Ovary (tissue), 9 donors: Measurements from ENCODE around the gene FGF10. TPM values are rescaled to one million over a fixed set of nuclear protein-coding genes. Genes with fewer than 3 reads are reported as not detected.

Experiments
- DNase-seq, 5 donors: peaks; one replicate each; pipeline ENCODE4 v3.0.0-alpha.2; 2019 to 2020
- H3K27ac ChIP-seq, 2 donors: fragments of 200-600 bp; one replicate each; pipeline versions ENCODE4 v1.5.1 to v1.8.0; 2019 to 2022
- H3K27me3 ChIP-seq: fragments of 200-600 bp; one replicate; pipeline ENCODE4 v1.8.0; 2022
- H3K36me3 ChIP-seq: fragments of 200-600 bp; sonication (generic); one replicate; pipeline ENCODE4 v1.5.1; 2019
- H3K4me1 ChIP-seq: one replicate; pipeline ENCODE4 v1.8.1; 2013; ENCODE audit warnings: mild to moderate bottlenecking, moderate library complexity; ENCODE audit not compliant: insufficient read depth
- H3K4me3 ChIP-seq: fragments of 200-600 bp; sonication (generic); one replicate; pipeline ENCODE4 v1.5.1; 2017
- H3K9me3 ChIP-seq, 2 donors: fragments of 200-600 bp in 1 of 2; sonication (generic) in 1 of 2; one replicate each; pipeline versions ENCODE4 v1.5.1 to v1.8.1; 2013 to 2019; ENCODE audit warnings: mild to moderate bottlenecking in 1 of 2, moderate library complexity in 1 of 2
- EP300 ChIP-seq: sonication (generic); formaldehyde crosslinking; IDR thresholded peaks from one replicate; pipeline ENCODE4 v1.6.1; 2017; ENCODE audit warnings: antibody characterized with exemption
- POLR2A ChIP-seq: fragments of 450-650 bp; IDR thresholded peaks from one replicate; pipeline ENCODE4 v1.6.1; 2017; ENCODE audit warnings: antibody characterized with exemption, mild to moderate bottlenecking, moderate library complexity
- WGBS, 3 donors: extraction: QIAGEN DNeasy Blood & Tissue Kit in 1 of 3; methylation state at CpG; one replicate each; pipeline versions ENCODE4 v1.1.5 to v1.1.7; 2013 to 2017; 5-methylcytosine and 5-hydroxymethylcytosine counted together
- intact Hi-C, 4 donors: fragments of 100-400 bp; cut with DNase I; formaldehyde crosslinking; loops; one replicate each; pipeline versions ENCODE4 v1.11.0 to v1.15.1; 2022 to 2023
- polyA plus RNA-seq, 2 donors: library from polyadenylated mRNA; stranded (reverse); fragments of 200-250 nt in 1 of 2; fragments of 350-450 nt in 1 of 2; fragmentation: Illumina TruSeq in 1 of 2; extraction: RNeasy Lipid Tissue Mini Kit (QIAGEN cat#74804) in 1 of 2; gene quantifications; one replicate each; pipeline ENCODE4 v1.2.3, GENCODE V29; 2013 to 2014
- total RNA-seq, 7 donors: library from RNA; depleted of rRNA in 2 of 7; stranded (reverse); fragments of >200 nt in 2 of 7; fragmentation: NEBNext Ultra II Directional in 3 of 7; extraction: Animal tissue kit (Norgen Biotek cat#: 25700) in 3 of 7; gene quantifications; one replicate each; pipeline versions ENCODE4 v1.1.0 to v1.2.4, GENCODE V29; 2016 to 2023
- TF ChIP-seq, protein P1 (sequence below), 3 donors: fragments of 450-650 bp in 2 of 3; fragments of 200-600 bp in 1 of 3; IDR thresholded peaks; one replicate each; pipeline versions ENCODE4 v1.5.1 to v1.8.0; 2016 to 2022; ENCODE audit warnings: antibody characterized with exemption in 3 of 3, mild to moderate bottlenecking in 1 of 3
- donor health status: DM: no; HTN: no; CAD: no; lungs with moderate emphysema.
- donor health status: DM: no; HTN: no; CAD: no.
- donor health status: Bipolar disorder and iron deficiency.
- donor health status: DM: yes; HTN: yes; CAD: no.
- donor health status: DM: no; HTN: no; CAD: no.
- donor health status: DM: yes; HTN: yes; CAD: no.

Gene FGF10
- total and polyA plus RNA-seq, 9 donors = 7.2 to 24.0 (median 15.8) TPM

DNA sequence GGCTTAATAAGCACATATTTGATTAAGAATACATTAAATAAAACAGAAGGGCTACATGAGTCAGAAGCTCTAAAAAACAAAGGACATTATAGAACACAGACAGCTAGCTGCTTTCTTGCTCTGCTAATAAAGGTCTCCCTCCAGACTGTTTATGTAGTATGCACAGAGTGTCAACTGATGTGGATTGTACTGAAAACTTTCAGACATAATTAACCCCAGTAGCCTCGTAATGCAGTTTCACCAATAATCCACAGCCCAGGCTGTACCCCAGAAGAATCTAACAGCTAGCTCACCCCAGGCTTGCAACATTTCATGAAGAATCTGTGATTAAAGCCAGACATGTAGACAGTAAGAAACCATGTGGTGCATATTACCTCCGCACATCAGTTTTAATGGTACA lies 30.8 kb downstream of the FGF10 start:
- intact Hi-C loops = no loop called here
- Histone ChIP-seq H3K27me3 (no peaks in the 10 kb centered on the region), H3K27ac (no peak overlapping the region), H3K9me3 (no peaks in the 10 kb centered on the region), H3K36me3 (no peaks in the 10 kb centered on the region), H3K4me1 (peaks cover 2% of the 10 kb centered on the region), H3K4me3 (no peak overlapping the region)
- 94 to 99% (median 96%) methylated on average over 2 of the region's 2 CpGs for WGBS, 3 donors
- DNase-seq = no peak
- TF ChIP-seq POLR2A (no peak), EP300 (no peak)
- TF ChIP-seq, protein P1, sequence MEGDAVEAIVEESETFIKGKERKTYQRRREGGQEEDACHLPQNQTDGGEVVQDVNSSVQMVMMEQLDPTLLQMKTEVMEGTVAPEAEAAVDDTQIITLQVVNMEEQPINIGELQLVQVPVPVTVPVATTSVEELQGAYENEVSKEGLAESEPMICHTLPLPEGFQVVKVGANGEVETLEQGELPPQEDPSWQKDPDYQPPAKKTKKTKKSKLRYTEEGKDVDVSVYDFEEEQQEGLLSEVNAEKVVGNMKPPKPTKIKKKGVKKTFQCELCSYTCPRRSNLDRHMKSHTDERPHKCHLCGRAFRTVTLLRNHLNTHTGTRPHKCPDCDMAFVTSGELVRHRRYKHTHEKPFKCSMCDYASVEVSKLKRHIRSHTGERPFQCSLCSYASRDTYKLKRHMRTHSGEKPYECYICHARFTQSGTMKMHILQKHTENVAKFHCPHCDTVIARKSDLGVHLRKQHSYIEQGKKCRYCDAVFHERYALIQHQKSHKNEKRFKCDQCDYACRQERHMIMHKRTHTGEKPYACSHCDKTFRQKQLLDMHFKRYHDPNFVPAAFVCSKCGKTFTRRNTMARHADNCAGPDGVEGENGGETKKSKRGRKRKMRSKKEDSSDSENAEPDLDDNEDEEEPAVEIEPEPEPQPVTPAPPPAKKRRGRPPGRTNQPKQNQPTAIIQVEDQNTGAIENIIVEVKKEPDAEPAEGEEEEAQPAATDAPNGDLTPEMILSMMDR (IDR thresholded peaks at IDR 0.05) = no peak

DNA sequence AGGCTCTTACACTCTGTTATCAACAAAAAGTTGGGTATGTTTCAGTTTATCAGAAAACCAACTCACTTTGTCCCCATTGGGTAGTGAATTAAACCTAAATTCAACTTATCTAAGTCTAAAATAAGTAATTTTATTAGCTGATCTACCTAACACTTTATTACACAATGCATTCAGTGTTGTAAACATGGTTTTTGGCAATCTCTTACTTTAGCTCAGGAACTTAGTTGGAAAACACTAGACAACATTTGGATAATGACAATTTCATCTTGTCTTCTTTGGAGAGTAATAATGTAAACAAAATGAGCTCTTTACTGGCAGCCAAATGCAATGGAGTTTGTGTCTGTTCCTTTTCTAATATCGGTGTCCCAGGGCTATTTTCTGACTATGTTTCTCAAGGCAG lies 33.0 kb downstream of the FGF10 start:
- 16 to 28% (median 16%) methylated on average over 1 of the region's 1 CpG for WGBS, 3 donors
- Histone ChIP-seq H3K9me3 (no peaks in the 10 kb centered on the region), H3K4me1 (peaks cover under 1% of the 10 kb centered on the region), H3K27ac (no peak overlapping the region), H3K4me3 (no peak overlapping the region), H3K27me3 (no peaks in the 10 kb centered on the region), H3K36me3 (no peaks in the 10 kb centered on the region)
- TF ChIP-seq POLR2A = no peak
- TF ChIP-seq, protein P1 (IDR thresholded peaks at IDR 0.05) = no peak
- no peak for TF ChIP-seq EP300
- intact Hi-C loops = no loop called here
- no peak for DNase-seq

DNA sequence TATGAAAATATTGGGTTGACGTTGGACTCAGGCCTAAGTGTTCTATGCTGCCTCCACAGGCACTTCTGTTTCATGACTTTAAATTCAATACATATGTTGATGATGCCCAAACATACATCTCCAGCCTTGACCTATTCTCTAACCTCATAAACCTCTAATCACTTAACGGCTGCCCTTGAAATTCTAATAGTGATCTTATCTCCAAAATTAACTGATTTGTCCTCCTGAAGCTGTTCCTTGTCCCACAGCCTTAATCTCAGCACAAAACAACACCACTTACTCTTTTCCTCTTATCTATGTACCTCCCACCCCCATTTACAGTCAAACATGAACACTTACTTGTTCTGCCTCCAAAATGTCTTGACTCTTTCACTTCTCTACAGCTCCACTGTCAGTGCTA lies 43.3 kb downstream of the FGF10 start:
- H3K27ac ChIP-seq = no peak overlapping the region
- H3K4me3 ChIP-seq = no peak overlapping the region
- intact Hi-C loops = no loop called here
- no peaks in the 10 kb centered on the region for H3K9me3 ChIP-seq
- no peaks in the 10 kb centered on the region for H3K4me1 ChIP-seq
- no peak for DNase-seq
- H3K27me3 ChIP-seq = no peaks in the 10 kb centered on the region
- no peaks in the 10 kb centered on the region for H3K36me3 ChIP-seq
- TF ChIP-seq EP300 = no peak
- TF ChIP-seq, protein P1 (IDR thresholded peaks at IDR 0.05) = no peak
- no peak for TF ChIP-seq POLR2A
- 69 to 87% (median 77%) methylated on average over 2 of the region's 2 CpGs for WGBS, 3 donors

DNA sequence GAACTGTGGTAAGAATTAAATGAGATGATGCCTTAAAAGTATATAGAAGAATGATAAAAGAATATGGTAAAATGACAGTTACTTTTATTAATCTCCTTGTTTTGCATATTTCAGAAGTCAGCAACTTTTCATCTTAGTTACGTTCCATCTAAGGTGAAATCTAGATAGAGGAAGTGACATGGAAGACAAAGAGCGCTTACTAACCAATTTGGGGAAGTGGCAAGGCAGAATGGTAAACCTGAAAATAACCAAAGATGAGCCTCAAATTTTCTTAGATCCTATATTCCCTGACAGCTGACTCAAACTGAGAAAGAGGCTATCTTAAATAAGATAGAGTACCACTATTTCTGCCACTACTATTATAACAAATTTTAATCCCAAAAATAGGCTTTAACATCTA lies 52.5 kb downstream of the FGF10 start:
- WGBS, 3 donors = 91 to 94% (median 94%) methylated on average over 2 of the region's 2 CpGs
- Histone ChIP-seq H3K27me3 (no peaks in the 10 kb centered on the region), H3K9me3 (no peaks in the 10 kb centered on the region), H3K4me3 (no peak overlapping the region), H3K27ac (no peak overlapping the region), H3K36me3 (no peaks in the 10 kb centered on the region), H3K4me1 (no peaks in the 10 kb centered on the region)
- intact Hi-C loops = no loop called here
- no peak for DNase-seq
- TF ChIP-seq EP300 (no peak), POLR2A (no peak)
- TF ChIP-seq, protein P1 (IDR thresholded peaks at IDR 0.05) = no peak

DNA sequence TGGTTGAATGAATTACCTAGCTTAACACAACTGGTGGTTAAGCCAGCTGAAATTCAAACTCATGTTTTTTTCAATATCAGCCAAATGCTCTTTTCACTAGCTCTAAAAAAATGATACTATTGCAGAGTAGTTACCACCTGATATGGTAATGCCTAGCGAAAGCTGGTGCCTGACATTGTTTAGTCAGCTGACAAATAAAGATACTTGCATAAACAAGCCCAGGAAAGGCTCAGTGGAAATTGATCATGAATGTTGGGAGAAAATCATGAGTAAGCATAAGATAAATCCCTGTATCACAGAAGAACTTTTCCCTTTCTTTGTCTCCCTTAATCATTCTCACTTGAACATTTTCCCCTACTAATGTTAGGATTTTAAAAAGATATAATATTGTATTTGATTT lies 54.6 kb downstream of the FGF10 start:
- DNase-seq = no peak
- Histone ChIP-seq H3K4me1 (no peaks in the 10 kb centered on the region), H3K27ac (no peak overlapping the region), H3K36me3 (no peaks in the 10 kb centered on the region), H3K4me3 (no peak overlapping the region), H3K27me3 (no peaks in the 10 kb centered on the region), H3K9me3 (no peaks in the 10 kb centered on the region)
- WGBS, 3 donors = 90 to 96% (median 94%) methylated on average over 1 of the region's 1 CpG
- no peak for TF ChIP-seq POLR2A
- TF ChIP-seq, protein P1 (IDR thresholded peaks at IDR 0.05) = no peak
- TF ChIP-seq EP300 = no peak
- intact Hi-C loops = no loop called here
